H9 (cell line): Measurements from ENCODE around the gene NANOS2. TPM values are rescaled to one million over a fixed set of nuclear protein-coding genes. Genes with fewer than 3 reads are reported as not detected.

Source experiments
- DNase-seq: peaks from one replicate; pipeline ENCODE4 v3.0.0-alpha.2; 2017
- H2AFZ ChIP-seq: one replicate; pipeline ENCODE4 v1.6.1; 2013; ENCODE audit warnings: mild to moderate bottlenecking, low read length, control low read depth, moderate library complexity
- H2AK5ac ChIP-seq: 2 replicates; pipeline ENCODE4 v1.6.1; 2013; ENCODE audit warnings: low read length, control low read depth, mixed read lengths; ENCODE audit not compliant: insufficient read length
- H2BK120ac ChIP-seq: one replicate; pipeline ENCODE4 v1.6.1; 2013; ENCODE audit warnings: low read depth, mild to moderate bottlenecking, low read length, control low read depth, inconsistent platforms; ENCODE audit not compliant: poor library complexity, severe bottlenecking
- H2BK12ac ChIP-seq: 2 replicates; pipeline ENCODE4 v1.6.1; 2013; ENCODE audit warnings: low read length, control low read depth, mixed read lengths, low read depth; ENCODE audit not compliant: insufficient read length
- H2BK15ac ChIP-seq: 2 replicates; pipeline ENCODE4 v1.6.1; 2013; ENCODE audit warnings: low read depth, low read length, control low read depth
- H2BK20ac ChIP-seq: one replicate; pipeline ENCODE4 v1.6.1; 2013; ENCODE audit warnings: low read depth, mild to moderate bottlenecking, low read length, control low read depth, inconsistent platforms; ENCODE audit not compliant: poor library complexity, severe bottlenecking
- H2BK5ac ChIP-seq: 2 replicates; pipeline ENCODE4 v1.6.1; 2013; ENCODE audit warnings: low read length, control low read depth, mixed read lengths; ENCODE audit not compliant: insufficient read length
- H3K14ac ChIP-seq: 2 replicates; pipeline ENCODE4 v1.6.1; 2013; ENCODE audit warnings: low read length, control low read depth; ENCODE audit not compliant: insufficient read depth
- H3K18ac ChIP-seq: 2 replicates; pipeline ENCODE4 v1.6.1; 2013; ENCODE audit warnings: low read depth, mild to moderate bottlenecking, mixed read lengths, low read length, control low read depth; ENCODE audit not compliant: insufficient read length
- H3K23ac ChIP-seq: 2 replicates; pipeline ENCODE4 v1.6.1; 2013; ENCODE audit warnings: low read length, control low read depth, mixed read lengths, low read depth; ENCODE audit not compliant: insufficient read length
- H3K23me2 ChIP-seq: 2 replicates; pipeline ENCODE4 v1.6.1; 2013; ENCODE audit warnings: low read depth, mild to moderate bottlenecking, mixed read lengths, low read length, control low read depth; ENCODE audit not compliant: insufficient read length, poor library complexity, severe bottlenecking
- H3K27ac ChIP-seq: 2 replicates; pipeline ENCODE4 v1.5.1; 2013; ENCODE audit warnings: low read length, control low read depth, mixed read lengths, low read depth; ENCODE audit not compliant: insufficient read length
- H3K27me3 ChIP-seq: 2 replicates; pipeline ENCODE4 v1.6.1; 2013; ENCODE audit warnings: low read length, control low read depth, inconsistent platforms; ENCODE audit not compliant: insufficient read depth
- H3K4ac ChIP-seq: 2 replicates; pipeline ENCODE4 v1.6.1; 2013; ENCODE audit warnings: low read depth, mild to moderate bottlenecking, control low read depth, inconsistent platforms, low read length, moderate library complexity
- H3K4me1 ChIP-seq: 2 replicates; pipeline ENCODE4 v1.6.1; 2013; ENCODE audit warnings: low read length, control low read depth, inconsistent platforms; ENCODE audit not compliant: insufficient read depth
- H3K4me2 ChIP-seq: 2 replicates; pipeline ENCODE4 v1.6.1; 2013; ENCODE audit warnings: low read length, control low read depth, mixed read lengths; ENCODE audit not compliant: insufficient read length, insufficient read depth
- H3K56ac ChIP-seq: 2 replicates; pipeline ENCODE4 v1.6.1; 2013; ENCODE audit warnings: low read depth, mild to moderate bottlenecking, mixed read lengths, low read length, control low read depth; ENCODE audit not compliant: insufficient read length
- H3K79me1 ChIP-seq: 2 replicates; pipeline ENCODE4 v1.6.1; 2013; ENCODE audit warnings: low read depth, mild to moderate bottlenecking, moderate library complexity, low read length, control low read depth, inconsistent platforms; ENCODE audit not compliant: insufficient read depth, poor library complexity, severe bottlenecking
- H3K79me2 ChIP-seq: 2 replicates; pipeline ENCODE4 v1.6.1; 2013; ENCODE audit warnings: low read length, control low read depth, inconsistent platforms; ENCODE audit not compliant: insufficient read depth
- H3K9ac ChIP-seq: 2 replicates; pipeline ENCODE4 v1.6.1; 2013; ENCODE audit warnings: low read length, control low read depth, mixed read lengths; ENCODE audit not compliant: insufficient read length; ENCODE audit errors: extremely low read depth
- H3K9me3 ChIP-seq: one replicate; pipeline ENCODE4 v1.6.1; 2013; ENCODE audit warnings: low read depth, low read length, inconsistent platforms; ENCODE audit not compliant: control insufficient read depth
- H3T11ph ChIP-seq: one replicate; pipeline ENCODE4 v1.6.1; 2013; ENCODE audit warnings: mild to moderate bottlenecking, low read length, control low read depth, inconsistent platforms
- H4K20me1 ChIP-seq: one replicate; pipeline ENCODE4 v1.6.1; 2013; ENCODE audit not compliant: control insufficient read depth, insufficient read length, insufficient read depth
- H4K5ac ChIP-seq: 2 replicates; pipeline ENCODE4 v1.6.1; 2013; ENCODE audit warnings: low read depth, mild to moderate bottlenecking, mixed read lengths, low read length, control low read depth; ENCODE audit not compliant: insufficient read length
- H4K8ac ChIP-seq: replicated peaks from 2 replicates; pipeline ENCODE4 v1.6.1; 2013; ENCODE audit warnings: low read length, control low read depth, mixed read lengths, low read depth; ENCODE audit not compliant: insufficient read length
- H4K91ac ChIP-seq: 2 replicates; pipeline ENCODE4 v1.6.1; 2013; ENCODE audit warnings: low read depth, mild to moderate bottlenecking, moderate library complexity, mixed read lengths, low read length, control low read depth; ENCODE audit not compliant: insufficient read length
- H3K27ac Mint-ChIP-seq, 3 experiments: 2 replicates in 2 of 3; 3 replicates in 1 of 3; pipeline ENCODE4 v1.8.0; 2020 to 2021; ENCODE audit warnings: mixed read lengths in 3 of 3, mild to moderate bottlenecking in 1 of 3, moderate library complexity in 1 of 3
- H3K27me3 Mint-ChIP-seq: 2 replicates; pipeline ENCODE4 v1.8.0; 2021; ENCODE audit warnings: low read depth, mild to moderate bottlenecking, moderate library complexity, mixed read lengths
- H3K36me3 Mint-ChIP-seq, 3 experiments: 2 replicates in 2 of 3; 3 replicates in 1 of 3; pipeline ENCODE4 v1.8.0; 2020 to 2021; ENCODE audit warnings: low read depth in 3 of 3, mixed read lengths in 3 of 3; ENCODE audit not compliant: insufficient read depth in 1 of 3
- H3K4me1 Mint-ChIP-seq, 2 experiments: 2 replicates each; pipeline ENCODE4 v1.8.0; 2020; ENCODE audit warnings: mixed read lengths in 2 of 2
- H3K4me3 Mint-ChIP-seq, 2 experiments: 2 replicates in 1 of 2; 3 replicates in 1 of 2; pipeline ENCODE4 v1.8.0; 2020 to 2021; ENCODE audit warnings: mild to moderate bottlenecking in 2 of 2, mixed read lengths in 2 of 2, moderate library complexity in 1 of 2
- H3K9me3 Mint-ChIP-seq, 2 experiments: 2 replicates in 1 of 2; 3 replicates in 1 of 2; pipeline ENCODE4 v1.8.0; 2020; ENCODE audit warnings: mild to moderate bottlenecking in 2 of 2, mixed read lengths in 2 of 2, moderate library complexity in 1 of 2
- whole genome bisulfite sequencing: extraction: QIAGEN DNeasy Blood & Tissue Kit; methylation state at CpG from one replicate; pipeline ENCODE4 v1.1.7; 2013; ENCODE audit warnings: missing lambda C conversion rate, low lambda C conversion rate, mixed read lengths; ENCODE audit not compliant: insufficient read length; ENCODE audit errors: extremely low coverage; 5-methylcytosine and 5-hydroxymethylcytosine counted together
- total RNA-seq: library from RNA; stranded (reverse); gene quantifications from 2 replicates; pipeline ENCODE4 v1.2.1, GENCODE V29; 2021
- TF ChIP-seq, protein P1 (sequence below): fragments of 200-600 bp; sonication (generic); conservative IDR thresholded peaks from 3 replicates; pipeline ENCODE4 v1.8.0; 2021; ENCODE audit warnings: antibody characterized with exemption, mild to moderate bottlenecking

The NANOS2 gene
- total RNA-seq, 1 experiment from 2014 or later, result not detected

DNA sequence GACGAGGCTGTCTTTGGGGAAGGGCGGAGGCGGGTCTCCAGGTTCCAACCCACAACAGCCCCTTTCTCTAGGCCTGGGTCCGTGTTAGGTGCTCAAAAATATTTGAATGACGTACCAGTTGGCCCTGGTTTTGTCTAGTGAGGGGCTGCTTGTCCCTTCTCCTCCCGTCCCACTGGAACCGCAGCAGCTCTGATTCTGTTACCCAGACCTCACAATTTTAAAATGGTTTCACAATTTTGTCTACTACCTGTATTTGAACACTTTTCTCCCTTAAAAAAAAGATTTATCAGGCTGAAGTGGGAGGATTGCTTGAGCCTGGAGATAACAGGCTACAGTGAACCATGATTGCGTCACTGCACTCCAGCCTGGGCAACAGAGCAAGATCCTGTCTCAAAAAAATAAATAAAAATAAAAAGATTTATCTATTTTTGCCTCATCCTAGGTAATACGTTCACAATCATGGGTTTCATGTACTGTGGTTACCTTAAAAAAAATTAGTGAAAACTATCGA lies 27.3 kb downstream of the NANOS2 start:
- H4K8ac ChIP-seq, result no peak overlapping the region
- H3K27me3 Mint-ChIP-seq, result peaks cover 2% of the 10 kb centered on the region; the same call in 1 of the 2 replicates
- no peaks in the 10 kb centered on the region for H3K9me3 Mint-ChIP-seq
- H2BK12ac ChIP-seq, result no peak overlapping the region
- H3K23me2 ChIP-seq, result peaks cover 16% of the 10 kb centered on the region
- H3K27me3 ChIP-seq, result no peaks in the 10 kb centered on the region
- H4K91ac ChIP-seq, result no peak overlapping the region
- H3K79me2 ChIP-seq, result no peaks in the 10 kb centered on the region
- peaks cover 4 to 7% (median 5%) of the 10 kb centered on the region in 3 experiments; a peak in 4 of 7 replicates for H3K36me3 Mint-ChIP-seq
- no peak overlapping the region for H2BK20ac ChIP-seq
- H4K5ac ChIP-seq, result no peak overlapping the region
- H2AK5ac ChIP-seq, result no peak overlapping the region
- peak overlapping the region; percentile 82; the same call in 1 of the 2 replicates for H3K14ac ChIP-seq
- H3K23ac ChIP-seq, result no peak overlapping the region
- no peak overlapping the region for H2BK15ac ChIP-seq
- H4K20me1 ChIP-seq, result no peaks in the 10 kb centered on the region
- H2BK120ac ChIP-seq, result no peak overlapping the region
- H3K27ac Mint-ChIP-seq, result peak overlapping the region; percentile 98 to 99 (median 98)
- H3K4me2 ChIP-seq, result peak overlapping the region; percentile 76
- no peaks in the 10 kb centered on the region for H3K79me1 ChIP-seq
- H3K56ac ChIP-seq, result no peak overlapping the region
- H3K4me3 Mint-ChIP-seq, result peak overlapping the region; percentile 87 to 94
- no peak overlapping the region for H3T11ph ChIP-seq
- H3K9me3 ChIP-seq, result no peaks in the 10 kb centered on the region
- DNase-seq, result no peak
- peak overlapping the region; percentile 77 for H3K9ac ChIP-seq
- no peak overlapping the region for H2AFZ ChIP-seq
- TF ChIP-seq, protein P1, sequence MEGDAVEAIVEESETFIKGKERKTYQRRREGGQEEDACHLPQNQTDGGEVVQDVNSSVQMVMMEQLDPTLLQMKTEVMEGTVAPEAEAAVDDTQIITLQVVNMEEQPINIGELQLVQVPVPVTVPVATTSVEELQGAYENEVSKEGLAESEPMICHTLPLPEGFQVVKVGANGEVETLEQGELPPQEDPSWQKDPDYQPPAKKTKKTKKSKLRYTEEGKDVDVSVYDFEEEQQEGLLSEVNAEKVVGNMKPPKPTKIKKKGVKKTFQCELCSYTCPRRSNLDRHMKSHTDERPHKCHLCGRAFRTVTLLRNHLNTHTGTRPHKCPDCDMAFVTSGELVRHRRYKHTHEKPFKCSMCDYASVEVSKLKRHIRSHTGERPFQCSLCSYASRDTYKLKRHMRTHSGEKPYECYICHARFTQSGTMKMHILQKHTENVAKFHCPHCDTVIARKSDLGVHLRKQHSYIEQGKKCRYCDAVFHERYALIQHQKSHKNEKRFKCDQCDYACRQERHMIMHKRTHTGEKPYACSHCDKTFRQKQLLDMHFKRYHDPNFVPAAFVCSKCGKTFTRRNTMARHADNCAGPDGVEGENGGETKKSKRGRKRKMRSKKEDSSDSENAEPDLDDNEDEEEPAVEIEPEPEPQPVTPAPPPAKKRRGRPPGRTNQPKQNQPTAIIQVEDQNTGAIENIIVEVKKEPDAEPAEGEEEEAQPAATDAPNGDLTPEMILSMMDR, result no peak
- no peak overlapping the region for H2BK5ac ChIP-seq
- no peak overlapping the region for H3K4ac ChIP-seq
- H3K27ac ChIP-seq, result no peak overlapping the region
- H3K4me1 Mint-ChIP-seq, result peaks cover 12 to 23% of the 10 kb centered on the region in 2 experiments; a peak in 3 of 4 replicates
- WGBS, result no CpG with 5 or more reads among the region's 10 CpGs
- no peaks in the 10 kb centered on the region for H3K4me1 ChIP-seq
- H3K18ac ChIP-seq, result peak overlapping the region; percentile 83
